ENCODE measurements around the gene RASA4.
"Not testable (repeated sequence)": the region's sequence is repeated elsewhere in the genome, so short reads cannot be mapped to it uniquely, and the experiment has no call there.

DNA sequence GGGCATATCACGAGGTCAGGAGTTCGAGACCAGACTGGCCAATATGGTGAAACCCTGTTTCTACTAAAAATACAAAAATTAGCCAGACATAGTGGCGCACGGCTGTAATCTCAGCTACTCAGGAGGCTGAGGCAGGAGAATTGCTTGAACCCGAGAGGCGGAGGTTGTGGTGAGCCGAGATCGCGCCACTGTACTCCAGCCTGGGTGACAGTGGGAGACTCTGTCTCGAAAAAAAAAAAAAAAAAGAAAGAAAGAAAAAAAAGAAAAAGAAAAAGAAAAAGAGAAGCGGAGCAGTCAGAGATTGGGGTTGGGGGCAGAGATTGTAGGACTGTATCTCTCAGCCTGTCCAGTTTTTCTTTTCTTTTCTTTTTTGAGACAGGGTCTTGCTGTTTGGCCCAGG lies 73.8 kb downstream of the RASA4 start:
- TF ChIP-seq, protein P1, sequence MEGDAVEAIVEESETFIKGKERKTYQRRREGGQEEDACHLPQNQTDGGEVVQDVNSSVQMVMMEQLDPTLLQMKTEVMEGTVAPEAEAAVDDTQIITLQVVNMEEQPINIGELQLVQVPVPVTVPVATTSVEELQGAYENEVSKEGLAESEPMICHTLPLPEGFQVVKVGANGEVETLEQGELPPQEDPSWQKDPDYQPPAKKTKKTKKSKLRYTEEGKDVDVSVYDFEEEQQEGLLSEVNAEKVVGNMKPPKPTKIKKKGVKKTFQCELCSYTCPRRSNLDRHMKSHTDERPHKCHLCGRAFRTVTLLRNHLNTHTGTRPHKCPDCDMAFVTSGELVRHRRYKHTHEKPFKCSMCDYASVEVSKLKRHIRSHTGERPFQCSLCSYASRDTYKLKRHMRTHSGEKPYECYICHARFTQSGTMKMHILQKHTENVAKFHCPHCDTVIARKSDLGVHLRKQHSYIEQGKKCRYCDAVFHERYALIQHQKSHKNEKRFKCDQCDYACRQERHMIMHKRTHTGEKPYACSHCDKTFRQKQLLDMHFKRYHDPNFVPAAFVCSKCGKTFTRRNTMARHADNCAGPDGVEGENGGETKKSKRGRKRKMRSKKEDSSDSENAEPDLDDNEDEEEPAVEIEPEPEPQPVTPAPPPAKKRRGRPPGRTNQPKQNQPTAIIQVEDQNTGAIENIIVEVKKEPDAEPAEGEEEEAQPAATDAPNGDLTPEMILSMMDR (IDR thresholded peaks at IDR 0.05), result not testable (repeated sequence)
- TF ChIP-seq EZH2phosphoT487, EZH2 (IDR thresholded peaks at IDR 0.05): not testable (repeated sequence)

Measured in neural progenitor cell (in vitro differentiated cells).